Measurements from ENCODE around the gene GAPDH.

The GAPDH gene

DNA sequence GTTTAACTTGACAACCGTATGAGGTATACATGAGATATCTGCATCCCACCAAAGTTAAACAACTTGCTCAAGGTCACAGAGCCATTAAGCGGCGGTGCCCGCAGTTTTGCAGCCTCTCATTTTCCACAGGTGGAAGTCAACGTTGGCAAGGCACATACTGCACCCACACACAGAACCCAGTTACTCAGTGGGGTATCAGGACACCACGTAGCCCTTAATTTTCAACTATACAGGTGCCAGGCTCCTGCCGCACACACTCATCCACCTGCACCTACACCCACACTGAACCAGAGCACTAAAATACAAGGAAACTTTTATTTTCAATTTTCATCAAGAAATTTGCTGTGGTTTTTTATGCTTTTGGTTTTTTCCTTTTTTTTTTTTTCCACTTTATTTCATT lies 35.5 kb downstream of the GAPDH start:
- H3K36me3 ChIP-seq, result peaks cover 81% of the 10 kb centered on the region
- TF ChIP-seq, protein P1, sequence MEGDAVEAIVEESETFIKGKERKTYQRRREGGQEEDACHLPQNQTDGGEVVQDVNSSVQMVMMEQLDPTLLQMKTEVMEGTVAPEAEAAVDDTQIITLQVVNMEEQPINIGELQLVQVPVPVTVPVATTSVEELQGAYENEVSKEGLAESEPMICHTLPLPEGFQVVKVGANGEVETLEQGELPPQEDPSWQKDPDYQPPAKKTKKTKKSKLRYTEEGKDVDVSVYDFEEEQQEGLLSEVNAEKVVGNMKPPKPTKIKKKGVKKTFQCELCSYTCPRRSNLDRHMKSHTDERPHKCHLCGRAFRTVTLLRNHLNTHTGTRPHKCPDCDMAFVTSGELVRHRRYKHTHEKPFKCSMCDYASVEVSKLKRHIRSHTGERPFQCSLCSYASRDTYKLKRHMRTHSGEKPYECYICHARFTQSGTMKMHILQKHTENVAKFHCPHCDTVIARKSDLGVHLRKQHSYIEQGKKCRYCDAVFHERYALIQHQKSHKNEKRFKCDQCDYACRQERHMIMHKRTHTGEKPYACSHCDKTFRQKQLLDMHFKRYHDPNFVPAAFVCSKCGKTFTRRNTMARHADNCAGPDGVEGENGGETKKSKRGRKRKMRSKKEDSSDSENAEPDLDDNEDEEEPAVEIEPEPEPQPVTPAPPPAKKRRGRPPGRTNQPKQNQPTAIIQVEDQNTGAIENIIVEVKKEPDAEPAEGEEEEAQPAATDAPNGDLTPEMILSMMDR (IDR thresholded peaks at IDR 0.05; ENCODE audit: low read depth, low read length), result no peak

DNA sequence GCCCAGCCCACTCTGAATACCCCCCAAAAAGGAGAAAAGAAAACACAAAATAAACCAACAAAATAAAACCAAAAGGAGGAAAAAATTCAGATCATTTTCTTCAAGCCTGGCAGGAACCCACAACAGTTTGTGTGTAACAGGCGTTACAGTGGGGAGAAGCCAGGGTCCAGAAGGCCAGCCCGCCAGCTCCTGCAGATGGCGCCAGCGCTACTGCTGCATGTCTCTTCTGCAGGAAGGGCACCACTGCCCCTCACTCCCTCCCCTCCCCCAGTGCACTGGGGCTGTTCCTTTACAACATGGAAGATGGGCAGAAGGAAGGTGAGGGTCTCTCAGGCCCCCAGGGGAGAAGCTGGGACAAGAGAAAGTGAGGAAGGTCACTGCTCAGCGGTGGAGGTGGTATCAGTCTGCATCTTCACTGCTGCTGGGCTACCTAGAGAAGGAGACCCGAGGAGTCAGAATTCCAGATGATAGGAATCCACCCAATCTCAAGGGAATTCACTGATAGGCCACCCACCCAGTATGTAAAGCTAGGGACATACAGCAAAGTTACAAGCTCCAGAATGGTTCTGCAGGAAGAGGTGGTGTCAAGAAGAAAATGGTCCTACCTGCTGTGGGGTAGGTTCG lies 36.1 kb downstream of the GAPDH start:
- peaks cover 80% of the 10 kb centered on the region for H3K36me3 ChIP-seq
- DNase-seq, result peak; percentile 82
- TF ChIP-seq, protein P1 (IDR thresholded peaks at IDR 0.05; ENCODE audit: low read depth, low read length), result peak; percentile 94
- no peak overlapping the region for H3K4me3 ChIP-seq (ENCODE audit: low read depth, low read length)
- no peak overlapping the region for H3K27ac ChIP-seq
- no peaks in the 10 kb centered on the region for H3K9me3 ChIP-seq (ENCODE audit: severe bottlenecking)
- H3K27me3 ChIP-seq (ENCODE audit: insufficient read depth, low read depth, severe bottlenecking), result no peaks in the 10 kb centered on the region

More for the DNA sequence above, 35.5 kb downstream of the GAPDH start:
- Histone ChIP-seq H3K4me3 (ENCODE audit: low read depth, low read length) (no peak overlapping the region), H3K27ac (no peak overlapping the region), H3K9me3 (ENCODE audit: severe bottlenecking) (no peaks in the 10 kb centered on the region), H3K27me3 (ENCODE audit: insufficient read depth, low read depth, severe bottlenecking) (no peaks in the 10 kb centered on the region)
- no peak for DNase-seq

DNA sequence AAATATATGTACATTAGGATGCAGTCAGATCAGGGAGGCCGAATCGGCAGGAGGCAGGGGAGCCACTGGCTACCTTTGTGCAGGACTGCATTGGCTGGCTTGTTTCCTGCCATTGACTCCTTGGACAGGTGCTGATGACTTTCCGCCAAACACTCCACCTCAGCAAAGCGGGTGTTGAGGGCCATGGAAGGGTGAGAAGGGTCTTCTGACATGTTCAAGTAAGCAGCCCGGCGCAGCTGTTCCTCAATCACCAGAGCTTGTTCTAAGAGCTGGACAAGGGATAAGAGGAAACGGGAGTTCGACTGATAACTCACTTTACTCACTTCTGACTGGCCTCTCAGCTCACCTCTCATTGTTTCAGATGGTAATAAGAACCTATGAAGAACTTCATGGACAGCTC lies 38.7 kb downstream of the GAPDH start:
- Histone ChIP-seq H3K27ac (no peak overlapping the region), H3K4me3 (ENCODE audit: low read depth, low read length) (no peak overlapping the region), H3K27me3 (ENCODE audit: insufficient read depth, low read depth, severe bottlenecking) (no peaks in the 10 kb centered on the region), H3K36me3 (peaks cover 88% of the 10 kb centered on the region), H3K9me3 (ENCODE audit: severe bottlenecking) (no peaks in the 10 kb centered on the region)
- TF ChIP-seq, protein P1 (IDR thresholded peaks at IDR 0.05; ENCODE audit: low read depth, low read length), result no peak
- DNase-seq, result no peak

DNA sequence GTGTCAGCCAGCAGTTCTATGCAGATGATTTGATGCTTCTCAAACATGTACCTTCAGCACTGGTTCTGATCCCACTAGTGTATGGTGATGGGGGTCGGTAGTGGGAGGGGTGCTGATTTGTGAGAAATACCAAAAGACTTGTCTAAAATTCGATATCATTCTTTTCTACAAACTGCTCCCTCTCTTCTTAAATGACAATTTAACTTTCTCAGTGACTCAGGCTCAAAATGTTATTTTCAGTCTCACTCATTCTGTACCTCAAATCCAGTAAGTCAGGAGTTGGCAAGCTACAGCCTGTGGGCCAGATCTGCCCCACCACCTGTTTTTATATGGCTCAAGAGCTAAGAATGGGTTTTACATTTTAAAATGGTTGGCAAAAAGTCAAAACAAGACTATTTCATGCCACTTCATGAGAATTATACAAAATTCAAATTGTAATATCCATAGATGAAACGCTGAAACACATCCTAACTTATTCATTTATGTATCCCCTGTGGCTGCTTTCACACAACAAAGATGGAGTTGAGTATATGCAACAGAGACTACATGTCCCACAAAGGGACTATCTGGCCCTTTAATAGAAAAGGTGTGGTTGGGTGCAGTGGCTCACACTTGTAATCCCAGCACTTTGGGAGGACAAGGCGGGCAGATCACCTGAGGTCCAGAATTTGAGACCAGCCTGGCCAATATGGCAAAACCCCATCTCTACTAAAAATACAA lies 40.4 kb downstream of the GAPDH start:
- no peak for DNase-seq
- peaks cover 96% of the 10 kb centered on the region for H3K36me3 ChIP-seq
- TF ChIP-seq, protein P1 (IDR thresholded peaks at IDR 0.05; ENCODE audit: low read depth, low read length), result no peak
- no peaks in the 10 kb centered on the region for H3K27me3 ChIP-seq (ENCODE audit: insufficient read depth, low read depth, severe bottlenecking)
- no peaks in the 10 kb centered on the region for H3K9me3 ChIP-seq (ENCODE audit: severe bottlenecking)
- no peak overlapping the region for H3K27ac ChIP-seq
- no peak overlapping the region for H3K4me3 ChIP-seq (ENCODE audit: low read depth, low read length)

DNA sequence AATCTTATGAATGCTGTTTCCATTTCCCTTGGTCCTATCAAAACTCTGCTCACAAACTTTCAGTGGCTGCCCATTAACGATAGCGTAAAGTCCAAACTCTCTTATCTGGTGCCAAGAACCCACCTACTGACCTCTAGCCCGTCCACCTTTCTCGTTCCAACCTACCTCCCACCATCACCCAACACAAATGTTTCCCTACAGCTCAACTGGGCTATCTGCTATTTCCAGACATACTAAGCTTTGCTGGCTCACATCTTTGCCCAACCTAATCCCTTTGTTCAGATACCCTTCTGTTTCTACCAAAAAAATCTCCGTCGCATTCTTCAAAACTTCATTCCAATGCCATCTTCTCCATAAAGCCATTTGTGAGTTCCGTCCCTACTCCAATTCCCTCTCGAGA lies 41.3 kb downstream of the GAPDH start:
- DNase-seq, result no peak
- no peak overlapping the region for H3K4me3 ChIP-seq (ENCODE audit: low read depth, low read length)
- no peaks in the 10 kb centered on the region for H3K9me3 ChIP-seq (ENCODE audit: severe bottlenecking)
- H3K36me3 ChIP-seq, result peaks cover 95% of the 10 kb centered on the region
- H3K27me3 ChIP-seq (ENCODE audit: insufficient read depth, low read depth, severe bottlenecking), result no peaks in the 10 kb centered on the region
- TF ChIP-seq, protein P1 (IDR thresholded peaks at IDR 0.05; ENCODE audit: low read depth, low read length), result no peak
- no peak overlapping the region for H3K27ac ChIP-seq

Data from WERI-Rb-1 (cell line).